Fibroblast of villous mesenchyme (primary cell): ENCODE measurements around the gene RASD1. TPM values are rescaled to one million over a fixed set of nuclear protein-coding genes. Genes with fewer than 3 reads are reported as not detected.

Experiments
- DNase-seq: peaks from one replicate; pipeline ENCODE4 v3.0.0-alpha.2; 2010; ENCODE audit warnings: low read depth
- H3K4me3 ChIP-seq: 2 replicates; pipeline ENCODE4 v1.5.1; 2011; ENCODE audit warnings: low read depth, mild to moderate bottlenecking, low read length
- CTCF ChIP-seq: IDR thresholded peaks from 2 replicates; pipeline ENCODE4 v1.5.1; 2012; ENCODE audit warnings: low read depth, mild to moderate bottlenecking, low read length; ENCODE audit not compliant: insufficient read depth
- total RNA-seq: library from RNA; depleted of rRNA; stranded (reverse); fragments of >200 nt; gene quantifications from 2 replicates; pipeline ENCODE4 v1.2.3, GENCODE V29; 2012

Gene RASD1
- total RNA-seq, 1 donor: 0.86 TPM

GRCh38 chr17:17510456-17511292, 14.5 kb upstream of the RASD1 start:
- H3K4me3 ChIP-seq: no peak overlapping the region
- no peak for DNase-seq
- TF ChIP-seq CTCF: no peak

- no peak for TF ChIP-seq CTCF
- no peak overlapping the region for H3K4me3 ChIP-seq
- no peak for DNase-seq
Observed at GRCh38 chr17:17509601-17510425, 13.6 kb upstream of the RASD1 start.

GRCh38 chr17:17508646-17509591, 12.7 kb upstream of the RASD1 start:
- H3K4me3 ChIP-seq: no peak overlapping the region
- no peak for TF ChIP-seq CTCF
- no peak for DNase-seq

GRCh38 chr17:17508019-17508535, 11.9 kb upstream of the RASD1 start:
- H3K4me3 ChIP-seq: no peak overlapping the region

GRCh38 chr17:17507465-17508011, 11.3 kb upstream of the RASD1 start:
- TF ChIP-seq CTCF: no peak
- no peak for DNase-seq
- H3K4me3 ChIP-seq: no peak overlapping the region

More at GRCh38 chr17:17508019-17508535, 11.9 kb upstream of the RASD1 start:
- no peak for DNase-seq
- no peak for TF ChIP-seq CTCF
